Nucleus accumbens (tissue), 56 donors: ENCODE results near the gene SIGLEC14.
A peak's percentile ranks its signal among the peaks of the same experiment; 100 is the strongest.

ENCODE experiments used
- DNase-seq, 56 donors: peaks; one replicate each; lab custom pipeline; 2025; lab: John Stamatoyannopoulos, UW

The SIGLEC14 gene

GRCh38 chr19:51627491-51628138, 19.0 kb downstream of the SIGLEC14 start:
- DNase-seq = no peak

- no peak for DNase-seq
These were observed 19.9 kb downstream of the SIGLEC14 start for GRCh38 chr19:51626675-51627074.

- no peak for DNase-seq
These were observed 25.4 kb downstream of the SIGLEC14 start for GRCh38 chr19:51621178-51621577.

GRCh38 chr19:51615991-51616390, 30.6 kb downstream of the SIGLEC14 start:
- no peak for DNase-seq

GRCh38 chr19:51614789-51615188, 31.8 kb downstream of the SIGLEC14 start:
- DNase-seq = no peak

DNA sequence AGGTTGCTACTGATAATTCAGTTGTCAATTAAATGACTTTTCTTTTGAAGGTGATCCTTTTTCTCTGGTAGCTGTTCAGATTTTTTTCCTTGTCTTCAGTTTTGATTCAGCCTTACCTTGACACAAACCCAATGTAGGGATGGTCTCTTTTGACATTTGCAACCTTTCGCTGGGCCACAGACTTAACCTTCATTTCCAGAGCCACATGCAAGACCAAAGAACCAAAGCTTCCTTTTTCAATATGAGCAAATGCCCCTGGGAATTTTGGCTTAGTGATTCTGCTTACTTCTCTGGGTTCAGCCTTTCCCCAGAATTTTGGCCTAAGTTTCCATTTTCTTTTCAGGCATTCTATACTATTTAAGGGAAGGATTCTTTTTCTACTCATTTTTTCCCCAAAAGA, 36.0 kb downstream of the SIGLEC14 start:
- no peak for DNase-seq

DNA sequence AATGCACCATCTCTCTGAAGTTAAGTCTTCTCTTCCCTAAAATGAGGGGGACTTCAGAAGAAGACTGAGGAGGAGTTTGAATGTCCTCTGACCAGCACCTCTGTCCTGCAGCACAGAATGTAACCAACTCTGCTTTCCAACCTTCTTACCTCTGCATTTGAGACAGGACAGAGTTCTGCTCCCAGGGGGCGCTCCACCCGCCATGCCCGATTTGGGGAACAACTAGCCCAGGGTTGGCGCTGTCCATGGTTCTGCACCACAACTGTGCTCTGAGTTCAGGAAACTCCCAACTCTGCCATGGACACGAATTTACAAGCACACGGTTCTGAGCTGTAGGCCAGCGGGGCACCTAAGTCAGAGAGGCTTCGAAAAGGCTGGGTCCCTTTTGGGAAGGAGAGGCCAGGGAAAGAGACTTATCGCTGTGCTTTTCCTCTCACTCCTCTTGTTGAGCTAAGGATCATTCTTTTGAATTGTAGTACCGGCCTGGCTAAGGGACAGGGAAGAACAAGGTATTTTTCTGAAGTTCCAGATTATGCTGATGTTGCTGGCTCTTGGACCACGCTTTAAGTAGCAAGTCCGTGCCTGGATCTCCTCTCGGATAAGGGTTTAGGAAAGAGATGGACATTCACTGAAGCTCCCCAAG, 38.6 kb downstream of the SIGLEC14 start:
- peak in 33 of 56 donors; percentile 1 to 71 (median 17) for DNase-seq

- DNase-seq = no peak
These were observed 39.5 kb downstream of the SIGLEC14 start for GRCh38 chr19:51607077-51607476.

DNA sequence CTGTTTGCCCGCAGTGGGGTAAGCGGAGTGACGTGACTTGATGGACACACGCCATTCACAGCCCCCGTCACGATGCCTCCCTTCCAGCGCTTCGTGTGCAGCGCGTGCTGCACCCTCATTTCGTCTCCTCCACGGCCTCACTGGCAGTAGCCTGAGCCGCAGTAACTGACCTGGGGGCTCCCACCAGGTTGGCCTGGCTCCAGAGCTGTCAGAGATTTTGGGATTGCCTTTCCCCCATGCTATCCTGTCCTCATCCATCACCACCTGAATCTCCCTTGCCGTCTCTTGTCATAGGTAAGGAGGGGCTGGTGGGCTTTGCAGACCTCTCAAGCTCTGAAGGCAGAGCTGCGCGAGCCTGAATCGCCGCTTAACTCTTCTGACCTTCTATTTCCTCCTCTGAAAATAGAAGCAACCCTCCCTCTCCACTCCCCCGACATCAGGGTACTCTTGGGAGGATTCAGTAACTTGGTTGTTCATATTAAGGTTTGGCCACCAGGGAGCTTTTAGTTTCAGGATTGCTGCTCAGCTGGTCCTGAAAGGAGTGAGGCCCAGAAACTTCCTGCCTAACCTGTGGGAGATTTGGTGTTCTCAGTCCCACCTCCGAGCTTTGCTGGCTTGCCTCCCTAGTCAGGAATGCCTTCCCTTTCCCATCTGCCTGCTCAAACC, 44.3 kb downstream of the SIGLEC14 start:
- no peak for DNase-seq

DNA sequence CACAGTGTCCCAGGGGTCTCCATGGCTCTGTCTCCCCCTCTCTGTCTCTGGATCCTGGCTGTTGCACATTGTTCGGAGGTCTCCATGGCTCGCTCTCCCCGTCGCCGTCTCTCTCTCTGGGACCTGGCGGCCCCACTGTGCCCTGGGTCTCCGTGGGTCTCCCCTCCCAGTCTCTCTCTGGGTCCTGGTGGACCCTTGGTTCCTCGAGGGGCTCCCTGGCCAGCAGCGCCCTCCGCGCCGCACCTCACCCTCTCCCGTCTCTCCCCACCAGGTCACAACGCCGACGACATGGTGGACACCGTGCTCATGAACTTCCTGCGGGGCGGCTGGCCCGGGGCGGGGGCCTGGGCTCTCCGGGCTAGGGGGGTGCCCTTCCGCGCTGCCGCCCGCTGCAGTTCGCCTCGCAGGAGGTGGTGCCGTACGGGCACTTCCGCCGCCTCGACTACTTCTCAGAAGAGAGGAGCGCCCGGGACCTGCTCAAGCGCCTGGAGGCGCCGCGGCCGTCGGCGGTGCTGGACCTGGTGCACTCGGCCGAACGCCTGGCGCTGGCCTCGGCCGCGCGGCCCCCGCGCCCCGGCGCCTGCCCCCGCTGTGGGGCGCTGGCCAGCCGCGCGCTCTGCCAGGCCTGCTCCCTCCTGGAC, 45.6 kb downstream of the SIGLEC14 start:
- no peak for DNase-seq

- no peak for DNase-seq
These were observed 47.5 kb downstream of the SIGLEC14 start for GRCh38 chr19:51599084-51599483.

- DNase-seq = no peak
These were observed 48.3 kb downstream of the SIGLEC14 start for GRCh38 chr19:51598159-51598915.

DNA sequence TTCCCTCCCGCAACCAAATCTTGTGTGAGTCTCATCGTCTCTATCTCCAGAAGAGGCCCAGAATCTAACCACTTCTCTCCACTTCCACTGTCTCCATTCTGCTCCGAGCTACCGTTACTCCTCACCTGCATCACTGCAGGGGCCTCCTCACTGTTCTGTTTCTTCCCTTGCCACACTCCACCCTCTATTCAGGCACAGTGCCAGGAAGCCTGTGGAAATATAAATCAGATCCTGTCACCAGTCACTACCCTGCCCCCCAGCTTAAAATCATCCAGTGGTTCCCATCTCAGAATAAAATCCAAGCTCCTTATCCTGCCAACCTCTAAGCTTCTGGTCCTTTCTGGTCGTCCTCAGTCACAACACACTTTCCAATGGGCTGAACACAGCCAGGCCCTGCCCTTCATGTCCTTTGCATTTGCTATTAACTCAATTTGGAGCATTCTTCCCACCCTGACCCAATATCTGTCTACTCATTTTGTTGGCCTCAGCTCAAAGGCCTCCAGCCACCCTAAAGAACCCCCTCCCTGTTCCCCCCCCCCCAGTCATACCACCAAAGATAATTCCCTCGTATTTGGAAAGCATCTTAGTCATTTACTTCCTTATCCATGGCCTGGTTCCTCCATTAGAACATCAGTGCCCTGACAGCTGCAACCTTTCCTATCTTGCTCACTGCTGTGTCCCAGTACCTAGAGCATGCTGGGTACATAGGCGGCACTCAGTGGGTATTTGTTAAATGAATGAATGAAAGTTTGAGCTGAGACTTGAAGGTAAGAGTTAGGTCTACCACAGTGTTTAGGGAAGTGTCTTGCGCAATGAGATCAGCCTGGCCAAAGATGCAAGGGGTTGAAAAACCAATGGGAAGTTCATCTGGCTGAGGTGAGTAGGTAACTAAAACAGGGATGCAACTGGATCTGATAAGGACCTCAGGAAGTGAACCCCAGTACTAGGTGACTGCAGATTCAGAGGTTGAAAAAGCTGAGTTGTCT, 51.1 kb downstream of the SIGLEC14 start:
- no peak for DNase-seq

DNA sequence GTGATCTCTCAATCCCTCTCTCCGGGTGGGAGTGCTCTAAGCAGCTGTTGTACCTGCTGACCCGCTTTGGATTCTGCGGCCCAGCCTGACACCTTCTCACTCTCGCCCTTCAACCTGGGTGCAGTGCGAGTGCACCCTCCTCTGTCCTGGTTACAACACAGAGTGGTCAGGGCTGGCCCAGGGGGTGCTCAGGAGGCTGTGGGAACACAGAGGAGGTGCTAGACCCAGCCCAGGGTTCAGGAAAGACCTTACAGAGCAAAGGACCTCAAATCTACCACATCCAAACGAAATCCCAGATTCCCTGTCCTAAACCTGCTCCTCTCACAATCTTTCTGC, 51.9 kb downstream of the SIGLEC14 start:
- DNase-seq = peak in 2 of 56 donors; percentile 39 to 46

- DNase-seq = peak; percentile 71 to 99 (median 97)
These were observed 52.5 kb downstream of the SIGLEC14 start for GRCh38 chr19:51593969-51594773.

GRCh38 chr19:51593138-51593890, 53.3 kb downstream of the SIGLEC14 start:
- DNase-seq = peak in 5 of 56 donors; percentile 2 to 13 (median 4)
